Chondrocyte (in vitro differentiated cells): ENCODE results near the gene RNU6-1. TPM values are rescaled to one million over a fixed set of nuclear protein-coding genes. Genes with fewer than 3 reads are reported as not detected.

Experiments used
- DNase-seq: peaks from one replicate; pipeline ENCODE4 v3.0.0; 2021; ENCODE audit warnings: mixed read lengths, low spot score
- H3K27ac Mint-ChIP-seq: one replicate; pipeline ENCODE4 v1.8.0; 2021; ENCODE audit warnings: mild to moderate bottlenecking, moderate library complexity, mixed read lengths; ENCODE audit not compliant: unreplicated experiment
- H3K27me3 Mint-ChIP-seq: 2 replicates; pipeline ENCODE4 v1.8.0; 2021; ENCODE audit warnings: low read depth, mixed read lengths
- H3K36me3 Mint-ChIP-seq: 2 replicates; pipeline ENCODE4 v1.8.0; 2021; ENCODE audit warnings: low read depth, mixed read lengths
- H3K4me1 Mint-ChIP-seq: 2 replicates; pipeline ENCODE4 v1.8.0; 2021; ENCODE audit warnings: low read depth, mild to moderate bottlenecking, mixed read lengths
- H3K4me3 Mint-ChIP-seq: one replicate; pipeline ENCODE4 v1.8.0; 2021; ENCODE audit warnings: mild to moderate bottlenecking, moderate library complexity, mixed read lengths; ENCODE audit not compliant: unreplicated experiment
- H3K9me3 Mint-ChIP-seq: 2 replicates; pipeline ENCODE4 v1.8.0; 2021; ENCODE audit warnings: low read depth, mixed read lengths
- CTCF ChIP-seq: fragments of 200-600 bp; sonication (generic); IDR thresholded peaks from 2 replicates; pipeline ENCODE4 v1.5.0; 2021; ENCODE audit warnings: antibody characterized with exemption, mild to moderate bottlenecking, moderate library complexity
- total RNA-seq: library from RNA; stranded (reverse); gene quantifications from 3 replicates; pipeline ENCODE4 v1.2.1, GENCODE V29; 2021

RNU6-1 gene
- total RNA-seq, 1 donor from 2014 or later = not detected

DNA sequence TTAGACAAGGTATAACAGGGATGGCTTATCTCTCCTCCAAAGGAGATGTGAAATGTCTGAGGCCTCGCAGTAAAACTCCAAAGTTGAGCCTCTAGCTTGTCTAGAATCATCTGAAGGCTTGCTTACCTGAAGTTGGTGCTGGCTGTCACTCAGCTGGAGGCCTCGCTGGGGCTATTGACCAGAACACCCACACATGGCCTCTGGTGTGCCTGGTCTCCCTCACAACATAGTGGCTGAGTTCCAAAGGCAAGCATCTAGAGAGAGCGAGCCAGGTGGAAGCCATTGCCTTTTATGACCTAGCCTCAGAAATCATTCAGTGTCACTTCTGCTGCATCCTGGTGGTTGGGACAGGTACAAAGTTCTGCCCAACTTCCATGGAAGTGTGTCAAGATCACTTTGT lies 17.4 kb upstream of the RNU6-1 start:
- Mint-ChIP-seq H3K27me3 (no peaks in the 10 kb centered on the region), H3K27ac (no peak overlapping the region), H3K36me3 (no peaks in the 10 kb centered on the region), H3K4me3 (no peak overlapping the region), H3K4me1 (peaks cover 16% of the 10 kb centered on the region), H3K9me3 (no peaks in the 10 kb centered on the region)
- DNase-seq = no peak
- no peak for TF ChIP-seq CTCF

- no peaks in the 10 kb centered on the region for H3K36me3 Mint-ChIP-seq
- H3K27me3 Mint-ChIP-seq = no peaks in the 10 kb centered on the region
- no peak for TF ChIP-seq CTCF
- no peak overlapping the region for H3K27ac Mint-ChIP-seq
- no peaks in the 10 kb centered on the region for H3K9me3 Mint-ChIP-seq
- H3K4me3 Mint-ChIP-seq = no peak overlapping the region
- H3K4me1 Mint-ChIP-seq = peaks cover 15% of the 10 kb centered on the region
- no peak for DNase-seq
These were observed 16.0 kb upstream of the RNU6-1 start for GRCh38 chr15:67855842-67856241.

DNA sequence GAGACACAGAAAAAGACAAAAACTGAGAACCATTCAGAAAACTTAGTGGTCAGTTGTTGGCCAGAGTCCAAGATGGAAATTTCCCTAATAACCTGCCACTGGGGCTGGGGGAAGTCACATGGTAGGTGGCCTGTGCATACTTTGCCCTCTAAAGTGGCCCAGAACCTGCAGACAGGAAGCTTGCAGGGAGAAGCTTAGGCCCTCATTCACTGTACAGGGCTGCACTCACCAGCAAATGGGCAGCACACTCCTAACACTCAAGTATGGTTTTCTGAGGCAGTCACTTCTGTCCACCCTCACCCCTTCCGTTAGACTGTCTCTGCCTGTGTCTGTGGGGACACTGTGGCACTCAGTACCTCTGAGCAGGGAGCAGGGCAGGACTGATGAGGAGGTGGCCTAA lies 14.5 kb upstream of the RNU6-1 start:
- H3K36me3 Mint-ChIP-seq = no peaks in the 10 kb centered on the region
- H3K27me3 Mint-ChIP-seq = no peaks in the 10 kb centered on the region
- no peak overlapping the region for H3K4me3 Mint-ChIP-seq
- H3K4me1 Mint-ChIP-seq = peaks cover 8% of the 10 kb centered on the region
- no peak for DNase-seq
- TF ChIP-seq CTCF = no peak
- peaks cover under 1% of the 10 kb centered on the region for H3K9me3 Mint-ChIP-seq
- no peak overlapping the region for H3K27ac Mint-ChIP-seq

DNA sequence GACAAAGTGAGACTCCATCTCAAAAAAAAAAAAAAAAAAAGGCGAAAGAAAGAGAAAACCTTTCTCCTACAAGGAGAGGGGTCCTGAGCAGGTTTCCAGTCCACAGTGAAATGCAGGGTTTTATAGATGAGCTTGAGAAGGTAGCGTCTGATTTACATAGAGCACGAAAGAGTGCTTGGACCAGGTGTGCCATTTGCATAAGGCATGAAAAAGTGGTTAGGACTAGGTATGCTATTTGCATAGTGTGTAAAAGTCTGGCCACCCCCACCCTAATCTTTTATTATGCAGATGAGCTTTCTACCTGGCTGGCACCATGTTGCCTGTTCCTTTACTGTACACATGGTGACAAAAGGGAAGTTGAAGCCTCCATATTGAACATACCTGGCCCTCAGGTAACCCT lies 13.6 kb upstream of the RNU6-1 start:
- DNase-seq = no peak
- no peak overlapping the region for H3K4me3 Mint-ChIP-seq
- H3K27me3 Mint-ChIP-seq = no peaks in the 10 kb centered on the region
- peaks cover 3% of the 10 kb centered on the region for H3K9me3 Mint-ChIP-seq
- no peak overlapping the region for H3K27ac Mint-ChIP-seq
- no peak for TF ChIP-seq CTCF
- H3K36me3 Mint-ChIP-seq = no peaks in the 10 kb centered on the region
- H3K4me1 Mint-ChIP-seq = peaks cover 8% of the 10 kb centered on the region

DNA sequence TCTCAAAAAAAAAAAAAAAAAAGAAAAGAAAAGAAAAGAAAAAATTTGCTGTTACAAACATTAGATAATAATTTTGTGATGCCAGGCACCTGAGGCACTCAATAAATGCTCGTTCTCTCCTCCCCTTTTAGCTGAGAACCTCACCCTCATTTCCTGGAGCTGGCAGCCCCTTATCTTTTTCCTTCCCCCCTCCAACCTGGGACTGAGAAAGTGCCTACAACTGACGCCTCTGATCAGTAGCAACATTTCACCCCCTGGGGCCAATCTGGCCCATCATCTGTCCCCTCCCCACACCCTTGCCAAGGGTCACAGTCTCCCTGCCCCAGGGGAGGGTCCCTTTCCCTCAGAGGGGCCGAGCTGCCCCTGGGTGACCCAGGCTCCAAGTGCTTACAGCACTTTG lies 12.6 kb upstream of the RNU6-1 start:
- TF ChIP-seq CTCF = no peak
- Mint-ChIP-seq H3K27me3 (no peaks in the 10 kb centered on the region), H3K4me1 (peaks cover 8% of the 10 kb centered on the region)

More for the DNA sequence above, 12.6 kb upstream of the RNU6-1 start:
- no peak overlapping the region for H3K4me3 Mint-ChIP-seq
- H3K36me3 Mint-ChIP-seq = no peaks in the 10 kb centered on the region
- H3K9me3 Mint-ChIP-seq = peaks cover 3% of the 10 kb centered on the region
- H3K27ac Mint-ChIP-seq = no peak overlapping the region
- DNase-seq = no peak
